NCI-H345 treated with DMSO at 0.1 percent for 48 hours (cell line): ENCODE measurements around the gene RPL39L.

Source experiments
- DNase-seq: peaks from one replicate; lab custom pipeline; 2025; ENCODE audit not compliant: unreplicated experiment; lab: John Stamatoyannopoulos, UW

Gene RPL39L

GRCh38 chr3:187101184-187102072 lies 37.9 kb downstream of the RPL39L start:
- DNase-seq = no peak

DNA sequence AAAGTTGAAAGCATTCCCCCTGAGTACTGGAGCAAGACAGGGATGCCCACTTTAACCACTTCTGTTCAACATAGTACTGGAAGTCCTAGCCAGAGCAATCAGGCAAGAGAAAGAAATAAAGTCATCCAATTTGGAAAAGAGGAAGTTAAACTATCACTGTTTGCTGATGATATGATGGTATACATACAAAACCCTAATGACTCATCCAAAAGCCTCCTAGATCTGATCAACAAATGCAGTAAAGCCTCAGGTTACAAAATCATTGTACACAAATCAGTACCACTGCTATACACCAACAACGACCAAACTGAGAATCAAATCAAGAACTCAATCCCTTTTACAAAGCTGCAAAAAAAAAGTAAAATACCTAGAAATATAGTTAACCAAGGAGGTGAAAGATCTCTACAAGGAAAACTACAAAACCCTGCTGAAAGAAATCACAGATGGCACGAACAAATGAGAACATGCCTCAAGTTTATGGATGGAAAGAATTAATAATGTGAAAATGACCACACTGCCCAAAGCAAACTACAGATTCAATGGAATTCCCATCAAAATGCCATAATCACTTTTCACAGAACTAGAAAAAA lies 40.3 kb downstream of the RPL39L start:
- DNase-seq = no peak

- no peak for DNase-seq
Measured at GRCh38 chr3:187093320-187093719, 46.0 kb downstream of the RPL39L start.

- no peak for DNase-seq
Measured at GRCh38 chr3:187088701-187089100, 50.6 kb downstream of the RPL39L start.

DNA sequence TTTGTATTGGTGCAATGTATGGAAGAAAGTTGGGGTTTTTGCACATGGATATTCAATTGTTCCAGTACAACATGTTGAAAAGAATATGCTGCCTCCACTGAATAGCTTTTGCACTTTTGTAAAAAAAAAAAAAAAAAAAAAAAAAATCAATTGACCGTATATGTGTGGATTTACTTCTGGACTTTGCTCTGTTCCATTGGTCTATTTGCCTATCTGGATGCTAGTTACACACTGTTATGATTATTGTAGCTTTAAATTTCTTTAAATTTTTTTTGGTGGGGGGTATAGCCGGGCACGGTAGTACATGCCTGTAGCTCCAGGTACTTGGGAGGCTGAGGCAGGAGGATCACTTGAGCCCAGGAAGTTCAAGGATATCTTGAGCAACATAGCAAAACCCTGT lies 52.5 kb downstream of the RPL39L start:
- DNase-seq = no peak

DNA sequence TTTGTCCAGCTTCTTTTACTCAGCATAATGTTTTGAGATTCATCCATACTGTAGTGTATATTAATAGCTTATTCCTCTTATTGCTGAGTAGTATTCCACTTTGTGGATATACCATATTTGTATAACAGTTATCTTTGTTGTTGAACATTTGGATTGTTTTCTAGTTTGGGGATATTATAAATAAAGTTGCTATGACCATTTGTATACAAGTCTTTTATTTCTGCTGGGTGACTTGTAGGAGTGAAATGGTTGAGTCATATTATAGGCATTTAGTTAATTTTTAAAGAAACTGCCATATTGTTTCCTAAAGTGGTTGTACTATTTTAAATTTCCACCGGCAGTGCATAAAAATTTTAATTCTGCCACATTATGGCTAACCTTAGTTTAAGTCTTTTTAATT lies 53.4 kb downstream of the RPL39L start:
- DNase-seq = no peak

DNA sequence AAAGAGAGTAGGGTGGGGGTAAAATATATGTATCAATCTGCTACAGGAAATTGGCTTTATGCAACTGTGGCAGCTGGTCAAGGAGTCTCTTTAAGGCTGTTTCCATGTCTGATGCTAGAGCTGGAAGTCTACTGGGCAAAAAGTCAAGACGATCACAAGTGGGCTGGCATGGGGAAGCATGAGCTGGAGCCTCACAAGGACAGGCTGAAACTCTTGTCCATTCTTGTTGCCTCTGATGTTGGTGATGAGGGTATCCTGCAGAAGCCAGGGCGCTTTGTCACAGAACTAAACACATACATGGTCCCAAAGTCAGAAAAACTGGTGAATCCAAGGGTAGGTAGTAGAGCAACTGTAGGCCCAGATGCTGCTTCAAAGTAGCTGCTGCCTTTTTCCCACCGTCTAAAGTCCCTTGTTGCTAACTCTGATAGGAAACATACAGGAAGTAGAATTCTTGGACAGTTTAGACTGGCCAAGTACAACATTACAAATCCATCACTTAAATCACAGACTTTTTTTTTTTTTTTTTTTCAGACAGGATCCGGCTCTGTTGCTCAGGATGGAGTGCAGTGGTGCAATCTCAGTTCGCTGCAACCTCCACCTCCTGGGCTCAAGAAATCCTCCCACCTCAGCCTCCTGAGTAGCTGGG lies 54.2 kb downstream of the RPL39L start:
- DNase-seq = no peak

- no peak for DNase-seq
Measured at GRCh38 chr3:187084580-187084979, 54.7 kb downstream of the RPL39L start.

- no peak for DNase-seq
Measured at GRCh38 chr3:187084126-187084525, 55.2 kb downstream of the RPL39L start.

- no peak for DNase-seq
Measured at GRCh38 chr3:187082758-187083375, 56.4 kb downstream of the RPL39L start.

GRCh38 chr3:187080799-187081450 lies 58.4 kb downstream of the RPL39L start:
- DNase-seq = no peak

- no peak for DNase-seq
Measured at GRCh38 chr3:187079090-187080022, 59.9 kb downstream of the RPL39L start.

DNA sequence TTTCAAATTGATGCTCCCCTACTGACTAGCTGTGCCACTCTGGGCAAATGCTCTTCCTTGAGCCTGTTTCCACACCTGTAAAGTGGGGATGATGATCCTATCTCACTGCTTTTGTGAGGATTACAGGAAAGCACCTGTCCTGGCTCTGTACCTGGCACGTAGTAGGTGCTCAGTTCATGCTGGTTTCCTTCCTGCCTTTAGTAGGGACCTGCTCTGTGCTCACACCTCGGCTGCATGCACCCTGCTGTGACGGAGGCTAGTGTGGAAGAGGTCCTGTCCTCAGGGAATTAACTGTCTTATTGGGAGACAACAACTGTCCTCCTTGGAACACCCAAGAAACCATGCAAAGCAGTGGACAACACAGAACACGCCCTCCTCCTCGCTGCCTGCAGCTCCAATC lies 61.8 kb downstream of the RPL39L start:
- DNase-seq = no peak

DNA sequence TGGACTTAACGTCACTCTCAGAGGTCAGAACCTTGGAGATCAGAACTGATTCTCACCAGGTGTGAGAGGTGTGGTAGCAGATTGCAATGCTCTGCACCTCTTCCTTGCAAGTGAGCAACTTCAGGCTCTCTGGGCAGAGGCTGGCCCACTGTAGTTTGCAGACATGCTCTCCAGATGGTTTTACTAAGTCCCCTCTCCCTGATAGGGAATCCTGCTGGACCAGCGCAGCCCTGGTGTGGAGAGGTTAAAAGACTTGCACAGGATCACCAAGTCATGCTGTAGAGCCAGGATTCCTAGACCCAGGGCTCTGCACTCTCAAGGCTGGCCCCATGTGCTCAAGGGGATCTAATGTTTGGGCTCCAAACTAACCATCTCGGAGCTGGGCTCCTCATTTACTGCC lies 62.2 kb downstream of the RPL39L start:
- DNase-seq = no peak

GRCh38 chr3:187076297-187076696 lies 63.0 kb downstream of the RPL39L start:
- no peak for DNase-seq

- DNase-seq = no peak
Measured at GRCh38 chr3:187074846-187075245, 64.5 kb downstream of the RPL39L start.

GRCh38 chr3:187073581-187074098 lies 65.7 kb downstream of the RPL39L start:
- no peak for DNase-seq

- no peak for DNase-seq
Measured at GRCh38 chr3:187072511-187072910, 66.8 kb downstream of the RPL39L start.

DNA sequence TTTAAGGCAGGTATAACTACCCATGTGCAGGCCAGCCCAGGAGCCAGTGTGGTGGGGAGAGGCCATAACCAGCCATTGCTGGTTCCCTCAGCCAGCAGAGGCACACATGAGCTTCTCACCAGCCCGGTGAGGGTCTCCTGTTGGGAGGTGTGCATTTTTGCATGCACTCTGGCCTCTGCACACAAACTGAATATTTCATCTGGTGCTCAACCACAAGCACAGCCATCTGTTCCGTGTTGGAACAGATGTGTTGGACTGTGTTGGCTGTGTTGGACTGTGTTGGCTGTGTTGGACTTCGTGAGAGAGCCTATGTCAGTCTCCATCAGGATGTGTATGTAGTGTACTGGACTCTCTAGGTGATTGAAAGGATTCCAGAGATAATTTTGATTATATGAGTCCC lies 67.2 kb downstream of the RPL39L start:
- no peak for DNase-seq
